ENCODE data around the gene PITX3.

The PITX3 gene

DNA sequence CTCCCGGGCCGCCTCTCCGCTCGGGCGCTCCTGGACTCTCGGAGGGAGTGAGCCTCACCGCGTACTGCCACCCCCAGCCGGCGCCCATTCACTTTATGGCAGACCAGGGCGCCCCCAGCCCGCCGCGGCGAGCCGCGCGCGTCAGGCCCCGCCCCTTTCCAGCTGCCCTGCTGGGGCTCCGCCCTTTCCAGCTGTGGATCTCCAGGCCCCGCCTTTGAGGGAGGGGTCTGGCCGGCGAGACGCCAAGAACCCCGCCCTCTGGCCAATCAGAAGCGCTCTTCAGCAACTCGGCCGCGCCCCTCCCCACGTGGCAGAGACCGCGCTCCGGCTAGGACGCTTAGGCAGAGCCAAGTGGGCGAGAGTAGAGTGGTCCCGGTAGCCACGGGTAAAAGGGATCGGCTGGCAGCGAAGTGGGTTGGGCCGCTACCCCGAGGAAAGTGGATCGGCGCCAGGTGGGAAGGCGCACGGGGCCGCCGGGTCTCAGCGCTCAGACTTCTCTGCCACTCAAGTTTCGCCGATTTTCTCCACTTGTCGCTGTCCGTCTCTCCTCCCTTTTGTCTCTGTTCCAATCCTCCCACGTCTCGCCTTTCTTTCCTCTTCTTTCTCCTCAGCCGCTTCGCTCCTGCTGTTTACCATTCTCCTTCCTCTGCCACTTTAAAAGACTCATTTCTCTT lies at the start of gene PITX3:
TSS of gene PITX3 (minus strand) at position 69 of the 674 bp plus-strand sequence. CDS start 9,432 bp downstream, outside the sequence.
- Histone ChIP-seq H3K27me3 (no peaks in the 10 kb centered on the region), H3K9me3 (no peaks in the 10 kb centered on the region), H3K36me3 (no peaks in the 10 kb centered on the region), H3K27ac (peak within 1 kb of the TSS; percentile 11 to 12), H3K4me1 (peaks cover 0 to 37% (median 26%) of the 10 kb centered on the region in 4 donors), H3K4me3 (peak within 1 kb of the TSS; percentile 55 to 64)
- intact Hi-C loops (cut with DNase I; ENCODE audit: low total_unique reads) = no loop called here
- TF ChIP-seq, protein P1, sequence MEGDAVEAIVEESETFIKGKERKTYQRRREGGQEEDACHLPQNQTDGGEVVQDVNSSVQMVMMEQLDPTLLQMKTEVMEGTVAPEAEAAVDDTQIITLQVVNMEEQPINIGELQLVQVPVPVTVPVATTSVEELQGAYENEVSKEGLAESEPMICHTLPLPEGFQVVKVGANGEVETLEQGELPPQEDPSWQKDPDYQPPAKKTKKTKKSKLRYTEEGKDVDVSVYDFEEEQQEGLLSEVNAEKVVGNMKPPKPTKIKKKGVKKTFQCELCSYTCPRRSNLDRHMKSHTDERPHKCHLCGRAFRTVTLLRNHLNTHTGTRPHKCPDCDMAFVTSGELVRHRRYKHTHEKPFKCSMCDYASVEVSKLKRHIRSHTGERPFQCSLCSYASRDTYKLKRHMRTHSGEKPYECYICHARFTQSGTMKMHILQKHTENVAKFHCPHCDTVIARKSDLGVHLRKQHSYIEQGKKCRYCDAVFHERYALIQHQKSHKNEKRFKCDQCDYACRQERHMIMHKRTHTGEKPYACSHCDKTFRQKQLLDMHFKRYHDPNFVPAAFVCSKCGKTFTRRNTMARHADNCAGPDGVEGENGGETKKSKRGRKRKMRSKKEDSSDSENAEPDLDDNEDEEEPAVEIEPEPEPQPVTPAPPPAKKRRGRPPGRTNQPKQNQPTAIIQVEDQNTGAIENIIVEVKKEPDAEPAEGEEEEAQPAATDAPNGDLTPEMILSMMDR (IDR thresholded peaks at IDR 0.05) = no peak
- peak; percentile 92 to 93 for DNase-seq

DNA sequence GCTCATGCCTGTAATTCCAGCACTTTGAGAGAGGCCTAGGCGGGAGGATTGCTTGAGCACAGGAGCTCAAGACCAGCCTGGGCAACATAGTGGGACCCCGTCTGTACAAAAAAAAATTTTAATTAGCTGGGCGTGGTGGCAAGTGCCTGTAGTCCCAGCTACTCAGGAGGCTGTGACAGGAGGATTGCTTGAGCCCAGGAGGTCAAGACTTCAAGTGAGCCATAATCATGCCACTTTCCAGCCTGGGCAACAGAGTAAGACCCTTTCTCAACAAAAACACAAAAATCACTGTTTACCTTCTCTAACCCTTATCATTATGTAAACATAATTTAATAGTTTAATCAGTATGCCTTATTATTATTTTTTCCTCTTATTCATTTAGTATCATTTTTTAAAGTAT lies 48.5 kb upstream of the PITX3 start:
- intact Hi-C loops (cut with DNase I; ENCODE audit: low total_unique reads) = no loop called here
- H3K27ac ChIP-seq = no peak overlapping the region
- TF ChIP-seq, protein P1 (IDR thresholded peaks at IDR 0.05) = no peak
- H3K27me3 ChIP-seq = no peaks in the 10 kb centered on the region
- H3K4me3 ChIP-seq = no peak overlapping the region
- DNase-seq = no peak
- H3K9me3 ChIP-seq = no peaks in the 10 kb centered on the region
- no peaks in the 10 kb centered on the region for H3K36me3 ChIP-seq
- H3K4me1 ChIP-seq = peaks cover 0 to 22% (median 2%) of the 10 kb centered on the region in 4 donors

DNA sequence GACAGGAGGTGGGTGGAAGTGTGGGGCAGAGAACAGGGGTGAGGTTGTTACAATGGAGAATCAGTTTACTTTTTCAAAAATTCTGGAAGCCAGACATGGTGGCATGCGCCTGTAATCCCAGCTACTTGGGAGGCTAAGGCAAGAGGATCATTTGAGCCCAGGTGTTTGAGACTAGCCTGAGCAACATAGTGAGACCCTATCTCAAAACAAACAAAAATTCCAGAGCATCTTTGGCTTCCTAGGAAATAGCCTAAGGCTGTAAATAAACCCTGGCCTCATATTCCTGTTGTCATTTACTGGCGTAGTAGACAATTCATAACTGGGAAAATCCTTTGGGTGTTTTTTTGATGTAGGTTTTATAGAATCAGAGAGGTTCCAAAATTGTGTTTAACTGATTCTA lies 48.0 kb upstream of the PITX3 start:
- Histone ChIP-seq H3K27me3 (no peaks in the 10 kb centered on the region), H3K36me3 (no peaks in the 10 kb centered on the region), H3K27ac (no peak overlapping the region), H3K4me3 (no peak overlapping the region), H3K4me1 (peaks cover 0 to 22% (median 2%) of the 10 kb centered on the region in 4 donors), H3K9me3 (no peaks in the 10 kb centered on the region)
- intact Hi-C loops (cut with DNase I; ENCODE audit: low total_unique reads) = no loop called here
- TF ChIP-seq, protein P1 (IDR thresholded peaks at IDR 0.05) = no peak
- no peak for DNase-seq

DNA sequence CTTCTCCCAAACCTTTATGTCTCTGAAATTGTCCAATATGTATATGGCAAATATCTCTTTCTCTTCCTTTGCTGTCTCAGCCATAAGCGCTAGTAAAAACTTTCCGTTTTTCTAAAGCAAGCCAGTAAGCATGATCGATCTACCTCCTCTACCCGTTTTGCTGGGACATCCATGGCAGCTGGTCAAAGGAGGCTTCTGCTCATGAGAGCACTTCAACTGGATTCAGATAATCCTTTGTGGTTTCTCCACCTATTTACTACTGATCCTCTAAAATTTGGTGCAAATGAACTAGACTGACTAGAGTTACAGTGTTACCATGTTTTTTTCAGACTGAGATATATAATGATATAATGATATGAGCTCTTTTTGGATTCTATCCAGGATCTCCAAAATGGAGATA lies 46.7 kb upstream of the PITX3 start:
- intact Hi-C loops (cut with DNase I; ENCODE audit: low total_unique reads) = no loop called here
- peaks cover 0 to 22% (median 2%) of the 10 kb centered on the region in 4 donors for H3K4me1 ChIP-seq
- H3K27ac ChIP-seq = no peak overlapping the region
- TF ChIP-seq, protein P1 (IDR thresholded peaks at IDR 0.05) = no peak
- no peaks in the 10 kb centered on the region for H3K27me3 ChIP-seq
- H3K4me3 ChIP-seq = no peak overlapping the region
- DNase-seq = no peak
- no peaks in the 10 kb centered on the region for H3K36me3 ChIP-seq
- no peaks in the 10 kb centered on the region for H3K9me3 ChIP-seq

DNA sequence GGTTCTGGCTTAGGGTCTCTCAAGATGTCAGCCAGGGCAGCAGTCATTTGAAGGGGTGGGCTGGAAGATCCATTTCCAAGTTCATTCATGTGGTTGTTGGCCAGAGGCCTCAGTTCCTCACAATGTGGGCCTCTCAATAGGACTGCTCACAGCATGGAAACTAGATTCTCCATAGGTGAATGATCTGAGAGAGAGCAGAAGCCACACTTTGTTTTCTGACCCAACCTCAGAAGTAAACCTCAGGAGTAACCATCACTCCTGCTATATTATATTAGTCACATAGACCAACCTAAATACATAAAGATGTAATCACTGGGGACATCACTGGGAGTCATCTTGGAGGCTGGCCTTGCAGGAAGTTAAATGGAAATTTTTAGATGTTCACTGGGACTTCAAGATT lies 46.2 kb upstream of the PITX3 start:
- TF ChIP-seq, protein P1 (IDR thresholded peaks at IDR 0.05) = no peak
- no peak overlapping the region for H3K27ac ChIP-seq
- DNase-seq = no peak
- intact Hi-C loops (cut with DNase I; ENCODE audit: low total_unique reads) = no loop called here
- no peak overlapping the region for H3K4me3 ChIP-seq
- peaks cover 0 to 22% (median 2%) of the 10 kb centered on the region in 4 donors for H3K4me1 ChIP-seq
- H3K9me3 ChIP-seq = no peaks in the 10 kb centered on the region
- no peaks in the 10 kb centered on the region for H3K36me3 ChIP-seq
- no peaks in the 10 kb centered on the region for H3K27me3 ChIP-seq
